Spinal cord (tissue), 10 donors: ENCODE results near the gene UCK2. TPM values are rescaled to one million over a fixed set of nuclear protein-coding genes. Genes with fewer than 3 reads are reported as not detected.

Experiments
- DNase-seq, 6 donors: peaks; one replicate each; pipeline versions ENCODE4 v3.0.0 to v3.0.0-alpha.2; 2013 to 2015; ENCODE audit warnings: low spot score in 6 of 6, low read depth in 4 of 6
- H3K27ac ChIP-seq: one replicate; pipeline ENCODE4 v1.5.1; 2013; ENCODE audit warnings: low read depth, low read length, control low read depth
- H3K27me3 ChIP-seq: one replicate; pipeline ENCODE4 v1.6.1; 2013; ENCODE audit warnings: low read length; ENCODE audit not compliant: control insufficient read depth, insufficient read depth
- H3K36me3 ChIP-seq: one replicate; pipeline ENCODE4 v1.6.1; 2013; ENCODE audit warnings: low read length; ENCODE audit not compliant: control insufficient read depth, insufficient read depth
- H3K4me1 ChIP-seq: one replicate; pipeline ENCODE4 v1.6.1; 2013; ENCODE audit warnings: low read length; ENCODE audit not compliant: control insufficient read depth, insufficient read depth
- H3K4me3 ChIP-seq: one replicate; pipeline ENCODE4 v1.5.1; 2013; ENCODE audit warnings: low read depth, low read length, control low read depth
- H3K9me3 ChIP-seq: one replicate; pipeline ENCODE4 v1.6.1; 2013; ENCODE audit warnings: low read length; ENCODE audit not compliant: control insufficient read depth, insufficient read depth
- WGBS: methylation state at CpG from one replicate; pipeline ENCODE4 v1.1.5; 2013; ENCODE audit warnings: missing lambda C conversion rate; ENCODE audit not compliant: insufficient coverage; 5-methylcytosine and 5-hydroxymethylcytosine counted together
- polyA plus RNA-seq, 2 donors: library from polyadenylated mRNA; unstranded; fragments of 120-200 nt; gene quantifications; one replicate each; pipeline ENCODE4 v1.2.1, GENCODE V29; 2013; ENCODE audit not compliant: insufficient read length in 2 of 2
- total RNA-seq, 2 donors: library from RNA; depleted of rRNA in 1 of 2; stranded (reverse); fragments of 120-200 nt in 1 of 2; fragments of >200 nt in 1 of 2; gene quantifications; one replicate each; pipeline versions ENCODE4 v1.2.3 to v1.2.4, GENCODE V29; 2013 to 2014
- donor health status: healthy.

UCK2 gene
- total and polyA plus RNA-seq, 4 donors = 25.3 to 39.5 (median 27.3) TPM

GRCh38 chr1:165902565-165902964 lies 75.2 kb downstream of the UCK2 start:
- Histone ChIP-seq H3K27ac (no peak overlapping the region), H3K9me3 (no peaks in the 10 kb centered on the region), H3K36me3 (peaks cover 17% of the 10 kb centered on the region), H3K4me1 (peaks cover 22% of the 10 kb centered on the region), H3K27me3 (no peaks in the 10 kb centered on the region), H3K4me3 (no peak overlapping the region)
- no peak for DNase-seq
- WGBS = 100% methylated on average over 4 of the region's 4 CpGs

DNA sequence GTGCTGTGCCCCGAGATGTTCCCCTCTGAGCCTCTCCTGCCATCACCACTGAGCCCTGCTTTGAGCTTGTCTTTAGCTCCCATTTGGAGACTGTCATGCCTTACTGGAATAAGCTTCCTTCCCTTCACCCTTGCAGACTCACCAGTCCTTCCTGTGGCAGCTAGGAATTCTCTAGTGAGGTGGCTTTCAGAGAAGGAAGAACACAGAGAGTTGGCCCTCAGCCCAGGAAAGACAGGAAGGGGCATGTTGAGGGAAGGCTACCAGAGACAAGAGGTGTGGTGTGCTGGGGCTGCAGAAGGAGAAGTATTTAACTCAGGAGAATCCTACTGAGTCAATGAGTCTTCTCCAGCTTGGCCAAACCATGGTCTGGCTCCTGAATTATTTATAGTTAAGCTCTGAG lies 76.3 kb downstream of the UCK2 start:
- no peak overlapping the region for H3K4me3 ChIP-seq
- H3K36me3 ChIP-seq = peaks cover 19% of the 10 kb centered on the region
- H3K9me3 ChIP-seq = no peaks in the 10 kb centered on the region
- H3K4me1 ChIP-seq = peaks cover 22% of the 10 kb centered on the region
- WGBS = no CpG with 5 or more reads among the region's 1 CpG
- no peak for DNase-seq
- no peak overlapping the region for H3K27ac ChIP-seq
- H3K27me3 ChIP-seq = no peaks in the 10 kb centered on the region

DNA sequence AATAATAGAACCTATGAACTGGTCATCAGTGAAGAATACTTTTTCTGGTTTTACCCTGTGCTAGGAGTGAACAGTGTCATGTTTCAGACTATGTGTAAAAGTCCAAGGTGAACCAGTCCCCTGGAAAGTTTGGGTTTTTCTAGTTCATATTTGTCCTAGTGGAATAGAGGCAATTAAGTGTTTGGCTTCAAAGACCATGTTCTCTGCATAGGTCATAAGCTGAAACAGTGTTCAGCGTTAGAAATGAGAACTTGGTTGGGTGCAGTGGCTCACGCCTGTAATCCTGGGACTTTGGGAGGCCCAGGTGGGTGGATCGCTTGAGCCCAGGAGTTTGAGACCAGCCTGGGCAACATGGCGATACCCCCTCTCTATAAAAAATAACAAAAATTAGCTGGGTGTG lies 77.5 kb downstream of the UCK2 start:
- DNase-seq = no peak
- no peak overlapping the region for H3K4me3 ChIP-seq
- H3K9me3 ChIP-seq = no peaks in the 10 kb centered on the region
- H3K4me1 ChIP-seq = peaks cover 12% of the 10 kb centered on the region
- 100% methylated on average over 1 of the region's 4 CpGs for WGBS
- H3K36me3 ChIP-seq = peaks cover 23% of the 10 kb centered on the region
- no peaks in the 10 kb centered on the region for H3K27me3 ChIP-seq
- H3K27ac ChIP-seq = no peak overlapping the region

- Histone ChIP-seq H3K27ac (no peak overlapping the region), H3K4me1 (peaks cover 5% of the 10 kb centered on the region), H3K4me3 (no peak overlapping the region), H3K36me3 (peaks cover 29% of the 10 kb centered on the region), H3K9me3 (no peaks in the 10 kb centered on the region), H3K27me3 (no peaks in the 10 kb centered on the region)
- DNase-seq = no peak
- no CpG with 5 or more reads among the region's 3 CpGs for WGBS
Measured at GRCh38 chr1:165905853-165906252, 78.4 kb downstream of the UCK2 start.

DNA sequence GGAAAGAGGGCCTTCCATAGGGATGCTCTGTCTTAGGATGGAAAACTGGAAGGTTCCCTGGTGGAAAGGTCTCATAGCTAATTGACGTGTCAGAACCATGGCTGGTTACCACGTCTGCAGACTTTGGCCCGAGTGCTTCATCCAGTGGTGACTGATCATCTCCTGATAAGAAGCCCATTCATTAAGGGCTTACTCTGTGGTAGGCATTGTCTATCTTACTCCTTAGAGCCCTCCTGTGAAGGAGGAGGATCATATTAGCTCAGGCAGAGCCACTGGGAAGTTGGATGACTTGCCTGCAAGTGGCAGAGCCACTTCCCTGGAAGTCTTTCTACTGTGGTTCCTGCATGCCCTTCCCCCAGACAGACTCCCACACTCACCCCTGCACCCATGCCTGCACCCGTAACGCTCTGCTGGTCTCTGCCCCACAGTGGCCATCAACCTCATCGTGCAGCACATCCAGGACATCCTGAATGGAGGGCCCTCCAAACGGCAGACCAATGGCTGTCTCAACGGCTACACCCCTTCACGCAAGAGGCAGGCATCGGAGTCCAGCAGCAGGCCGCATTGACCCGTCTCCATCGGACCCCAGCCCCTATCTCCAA lies 79.9 kb downstream of the UCK2 start:
- DNase-seq = no peak
- WGBS = 86% methylated on average over 12 of the region's 13 CpGs
- Histone ChIP-seq H3K27me3 (no peaks in the 10 kb centered on the region), H3K4me1 (peaks cover 3% of the 10 kb centered on the region), H3K9me3 (no peaks in the 10 kb centered on the region), H3K27ac (no peak overlapping the region), H3K36me3 (peaks cover 29% of the 10 kb centered on the region), H3K4me3 (no peak overlapping the region)

GRCh38 chr1:165910764-165911421 lies 83.5 kb downstream of the UCK2 start:
- WGBS = 80% methylated on average over 13 of the region's 14 CpGs
- peaks cover 21% of the 10 kb centered on the region for H3K36me3 ChIP-seq
- H3K9me3 ChIP-seq = no peaks in the 10 kb centered on the region
- no peak overlapping the region for H3K27ac ChIP-seq
- no peaks in the 10 kb centered on the region for H3K27me3 ChIP-seq
- DNase-seq = no peak
- H3K4me3 ChIP-seq = no peak overlapping the region
- no peaks in the 10 kb centered on the region for H3K4me1 ChIP-seq

DNA sequence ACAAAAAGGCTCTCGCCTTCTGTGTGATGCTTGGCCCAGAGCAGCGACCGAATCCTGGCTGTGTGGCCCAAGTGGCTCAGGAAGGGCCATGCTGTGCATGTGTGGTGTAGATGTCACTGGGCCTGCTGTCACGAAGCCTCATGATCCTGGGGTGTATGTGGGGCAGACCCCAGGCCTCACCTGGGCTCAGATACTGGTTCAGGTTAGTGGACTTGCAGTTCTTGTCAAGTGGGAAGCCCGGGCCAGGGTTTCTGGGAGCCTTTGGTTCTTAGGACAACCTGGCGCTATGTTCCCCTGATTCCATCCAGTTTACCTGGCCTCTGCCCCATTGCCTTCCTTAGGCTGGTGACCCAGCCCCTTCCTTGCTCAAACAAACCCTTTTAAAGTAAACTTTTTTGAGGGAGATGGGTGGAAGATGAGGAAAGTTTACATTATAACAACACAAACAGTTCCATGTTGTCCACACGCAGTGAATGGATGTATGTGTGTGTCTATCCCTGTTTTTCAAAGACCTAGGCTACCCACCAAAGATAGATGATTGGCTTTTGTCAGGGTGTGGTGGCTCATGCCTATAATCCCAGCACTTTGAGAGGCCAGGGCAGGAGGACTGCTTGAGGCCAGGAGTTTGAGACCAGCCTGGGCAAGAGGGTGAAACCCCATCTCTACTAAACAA lies 84.3 kb downstream of the UCK2 start:
- peaks cover 18% of the 10 kb centered on the region for H3K36me3 ChIP-seq
- WGBS = 89% methylated on average over 4 of the region's 7 CpGs
- H3K27ac ChIP-seq = no peak overlapping the region
- no peaks in the 10 kb centered on the region for H3K4me1 ChIP-seq
- H3K9me3 ChIP-seq = no peaks in the 10 kb centered on the region
- no peak for DNase-seq
- no peaks in the 10 kb centered on the region for H3K27me3 ChIP-seq
- H3K4me3 ChIP-seq = no peak overlapping the region

DNA sequence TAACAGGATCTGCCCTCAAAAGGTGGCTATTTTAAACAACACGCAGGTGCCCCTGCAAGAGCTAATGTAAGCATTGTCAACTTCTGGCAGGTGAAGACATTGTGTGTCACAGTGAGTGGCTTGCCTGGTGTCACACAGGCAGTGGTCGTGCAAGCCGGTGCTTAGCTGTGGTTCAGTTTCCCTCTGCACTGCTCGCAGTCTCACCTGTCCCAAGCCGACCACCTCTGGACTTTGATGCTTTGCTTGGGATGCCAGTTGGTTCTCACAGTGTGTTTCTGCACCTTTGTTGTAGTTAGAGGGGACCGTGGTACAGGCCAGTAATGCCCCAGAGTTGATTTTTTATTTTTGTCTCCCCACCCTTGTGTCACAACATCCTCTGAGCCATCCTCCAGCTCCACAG lies 85.2 kb downstream of the UCK2 start:
- H3K4me3 ChIP-seq = no peak overlapping the region
- H3K9me3 ChIP-seq = no peaks in the 10 kb centered on the region
- no peaks in the 10 kb centered on the region for H3K27me3 ChIP-seq
- WGBS = 87% methylated on average over 5 of the region's 6 CpGs
- no peaks in the 10 kb centered on the region for H3K4me1 ChIP-seq
- no peak overlapping the region for H3K27ac ChIP-seq
- H3K36me3 ChIP-seq = peaks cover 14% of the 10 kb centered on the region
- no peak for DNase-seq

DNA sequence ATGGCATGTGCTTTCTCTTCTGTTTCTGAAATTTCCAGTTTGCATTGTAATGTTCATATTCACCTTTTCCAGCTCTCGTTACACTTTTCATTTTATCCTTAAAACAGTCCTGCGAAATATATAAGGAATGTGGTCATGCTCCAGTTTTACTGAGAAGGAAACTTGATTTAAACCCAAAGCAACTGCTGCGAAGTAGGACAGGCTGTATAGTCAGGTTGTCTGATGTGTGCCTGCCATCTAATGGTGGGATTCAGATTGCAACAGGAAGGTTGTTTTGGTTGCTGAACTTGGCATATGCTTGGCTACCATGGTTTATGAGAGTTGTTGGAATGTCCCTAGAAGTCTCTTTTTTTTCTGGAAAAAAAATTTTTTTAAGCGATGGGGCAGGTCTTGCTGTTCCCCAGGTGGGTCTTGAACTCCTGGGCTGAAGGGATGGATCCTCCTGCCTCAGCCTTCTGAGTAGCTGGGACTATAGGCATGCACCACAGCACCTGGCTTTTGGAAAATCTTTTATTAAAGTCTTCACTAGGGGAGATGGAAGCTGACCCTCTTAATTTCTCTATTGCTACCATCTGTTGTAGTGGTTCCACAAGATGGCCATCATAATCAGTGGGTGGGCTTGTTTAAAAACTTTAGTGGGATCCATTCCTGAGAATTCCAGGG lies 86.9 kb downstream of the UCK2 start:
- H3K9me3 ChIP-seq = no peaks in the 10 kb centered on the region
- H3K36me3 ChIP-seq = peaks cover 13% of the 10 kb centered on the region
- no peaks in the 10 kb centered on the region for H3K27me3 ChIP-seq
- 0% methylated on average over 1 of the region's 4 CpGs for WGBS
- H3K4me1 ChIP-seq = no peaks in the 10 kb centered on the region
- peak; percentile 60 to 94 (median 74) for DNase-seq
- H3K27ac ChIP-seq = peak overlapping the region; percentile 15
- H3K4me3 ChIP-seq = no peak overlapping the region
